AG09309 (cell line): ENCODE data around the gene ESF1.
A peak's percentile ranks its signal among the peaks of the same experiment; 100 is the strongest.

ENCODE experiments used
- DNase-seq: peaks from one replicate; pipeline ENCODE4 v3.0.0-alpha.2; 2010; ENCODE audit warnings: low read depth
- H3K4me3 ChIP-seq: 2 replicates; pipeline ENCODE4 v1.5.1; 2011; ENCODE audit warnings: mild to moderate bottlenecking, low read depth, low read length, moderate library complexity; ENCODE audit not compliant: control insufficient read depth
- CTCF ChIP-seq: IDR thresholded peaks from 2 replicates; pipeline ENCODE4 v1.5.1; 2011; ENCODE audit warnings: mild to moderate bottlenecking, low read depth, low read length, inconsistent platforms; ENCODE audit not compliant: insufficient read depth, control insufficient read depth; ENCODE audit errors: missing control alignments

The ESF1 gene

GRCh38 chr20:13784893-13785715 is at the start of gene ESF1, which contains the start of gene NDUFAF5:
ESF1 (minus strand) TSS chr20:13784919; CDS start chr20:13783140, 1,779 bp downstream.
NDUFAF5 (plus strand) TSS chr20:13785028; CDS start chr20:13785069, 41 bp downstream.
- TF ChIP-seq CTCF = no peak
- peak; percentile 90 for DNase-seq
- peak within 1 kb of the TSS; percentile 80 for H3K4me3 ChIP-seq

GRCh38 chr20:13831476-13831875 is 46.8 kb upstream of the ESF1 start:
- H3K4me3 ChIP-seq = no peak overlapping the region
- no peak for TF ChIP-seq CTCF
- no peak for DNase-seq

GRCh38 chr20:13825465-13825864 is 40.7 kb upstream of the ESF1 start:
- H3K4me3 ChIP-seq = no peak overlapping the region
- no peak for DNase-seq
- no peak for TF ChIP-seq CTCF

GRCh38 chr20:13824459-13824858 is 39.7 kb upstream of the ESF1 start:
- H3K4me3 ChIP-seq = no peak overlapping the region
- TF ChIP-seq CTCF = no peak
- no peak for DNase-seq

GRCh38 chr20:13822459-13822858 is 37.7 kb upstream of the ESF1 start:
- DNase-seq = no peak
- H3K4me3 ChIP-seq = no peak overlapping the region
- TF ChIP-seq CTCF = no peak

GRCh38 chr20:13821876-13822275 is 37.2 kb upstream of the ESF1 start:
- no peak overlapping the region for H3K4me3 ChIP-seq
- TF ChIP-seq CTCF = no peak
- peak; percentile 17 for DNase-seq
